Erythroblast (primary cell): ENCODE results near the gene METRNL.
A peak's percentile ranks its signal among the peaks of the same experiment; 100 is the strongest.
"Not testable (repeated sequence)": the region's sequence is repeated elsewhere in the genome, so short reads cannot be mapped to it uniquely, and the experiment has no call there.

Experiments used
- DNase-seq, 2 experiments: peaks; one replicate each; lab custom pipeline; 2025; lab: John Stamatoyannopoulos, UW
- GATA1 ChIP-seq: IDR thresholded peaks from 2 replicates; pipeline ENCODE4 v1.6.1; 2011; ENCODE audit warnings: low read depth, mild to moderate bottlenecking, control low read depth, low read length, moderate library complexity
- POLR2A ChIP-seq: IDR thresholded peaks from 2 replicates; pipeline ENCODE4 v1.6.1; 2011; ENCODE audit warnings: mild to moderate bottlenecking, low read length

Gene METRNL

GRCh38 chr17:83046448-83047181 lies 32.8 kb upstream of the METRNL start:
- DNase-seq, result no peak
- TF ChIP-seq POLR2A, result no peak
- no peak for TF ChIP-seq GATA1

GRCh38 chr17:83047182-83047478 lies 32.3 kb upstream of the METRNL start:
- DNase-seq, result no peak
- TF ChIP-seq POLR2A, result no peak
- TF ChIP-seq GATA1, result no peak

GRCh38 chr17:83047818-83048475 lies 31.5 kb upstream of the METRNL start:
- not testable (repeated sequence) for DNase-seq

- no peak for DNase-seq
- TF ChIP-seq POLR2A (no peak), GATA1 (no peak)
These were observed 28.6 kb upstream of the METRNL start for GRCh38 chr17:83050651-83051395.

GRCh38 chr17:83051396-83052240 lies 27.8 kb upstream of the METRNL start:
- peak; percentile 97 to 99 for DNase-seq
- no peak for TF ChIP-seq GATA1
- TF ChIP-seq POLR2A, result peak; percentile 75

- TF ChIP-seq POLR2A (no peak), GATA1 (no peak)
- no peak for DNase-seq
These were observed 27.2 kb upstream of the METRNL start for GRCh38 chr17:83052241-83052564.

GRCh38 chr17:83053021-83053681 lies 26.3 kb upstream of the METRNL start:
- no peak for TF ChIP-seq POLR2A
- no peak for TF ChIP-seq GATA1
- no peak for DNase-seq

- TF ChIP-seq GATA1 (no peak), POLR2A (no peak)
- peak in 1 of 2 experiments; percentile 17 for DNase-seq
These were observed 25.5 kb upstream of the METRNL start for GRCh38 chr17:83053739-83054451.

GRCh38 chr17:83054518-83055125 lies 24.8 kb upstream of the METRNL start:
- no peak for TF ChIP-seq POLR2A
- no peak for TF ChIP-seq GATA1
- DNase-seq, result no peak

- not testable (repeated sequence) for DNase-seq
These were observed 24.2 kb upstream of the METRNL start for GRCh38 chr17:83055176-83055575.

- DNase-seq, result no peak
- no peak for TF ChIP-seq POLR2A
- no peak for TF ChIP-seq GATA1
These were observed 23.4 kb upstream of the METRNL start for GRCh38 chr17:83055911-83056582.

GRCh38 chr17:83056583-83057396 lies 22.6 kb upstream of the METRNL start:
- no peak for DNase-seq
- no peak for TF ChIP-seq GATA1
- TF ChIP-seq POLR2A, result no peak
